Neutrophil (primary cell): ENCODE measurements around the gene EPB41L5.
"Not testable (repeated sequence)": the region's sequence is repeated elsewhere in the genome, so short reads cannot be mapped to it uniquely, and the experiment has no call there.

Experiments
- H3K27ac ChIP-seq: fragments of 200-600 bp; sonication (generic); 2 replicates; pipeline ENCODE4 v1.5.1; 2016; ENCODE audit warnings: mild to moderate bottlenecking, moderate library complexity
- H3K27me3 ChIP-seq: fragments of 200-600 bp; sonication (generic); 2 replicates; pipeline ENCODE4 v1.6.0; 2016; ENCODE audit warnings: mild to moderate bottlenecking
- H3K36me3 ChIP-seq: fragments of 200-600 bp; sonication (generic); 2 replicates; pipeline ENCODE4 v1.5.1; 2017
- H3K4me1 ChIP-seq, 2 experiments: fragments of 200-600 bp in 1 of 2; sonication (generic) in 1 of 2; 1 replicate in 1 of 2; 2 replicates in 1 of 2; pipeline versions ENCODE4 v1.5.1 to v1.6.1; 2013 to 2016; ENCODE audit warnings: low read depth in 1 of 2, low read length in 1 of 2, mild to moderate bottlenecking in 1 of 2, moderate library complexity in 1 of 2; ENCODE audit not compliant: control insufficient read depth in 1 of 2, insufficient read depth in 1 of 2
- H3K4me3 ChIP-seq, 2 experiments: fragments of 200-600 bp in 1 of 2; sonication (generic) in 1 of 2; 1 replicate in 1 of 2; 2 replicates in 1 of 2; pipeline ENCODE4 v1.5.1; 2013 to 2016; ENCODE audit warnings: low read depth in 1 of 2, low read length in 1 of 2, mild to moderate bottlenecking in 1 of 2, moderate library complexity in 1 of 2
- H3K9me3 ChIP-seq: fragments of 200-600 bp; sonication (generic); 2 replicates; pipeline ENCODE4 v1.5.1; 2016
- CTCF ChIP-seq: fragments of 200-600 bp; sonication (generic); IDR thresholded peaks from 2 replicates; pipeline ENCODE4 v1.5.1; 2016; ENCODE audit warnings: antibody characterized with exemption

EPB41L5 gene

GRCh38 chr2:120128216-120128615, 115.3 kb downstream of the EPB41L5 start:
- H3K9me3 ChIP-seq, result no peaks in the 10 kb centered on the region
- H3K4me1 ChIP-seq, result no peaks in the 10 kb centered on the region
- no peak overlapping the region for H3K4me3 ChIP-seq
- no peak overlapping the region for H3K27ac ChIP-seq
- no peaks in the 10 kb centered on the region for H3K27me3 ChIP-seq
- H3K36me3 ChIP-seq, result no peaks in the 10 kb centered on the region
- no peak for TF ChIP-seq CTCF

- no peaks in the 10 kb centered on the region for H3K27me3 ChIP-seq
- H3K4me1 ChIP-seq, result no peaks in the 10 kb centered on the region
- no peak for TF ChIP-seq CTCF
- H3K27ac ChIP-seq, result no peak overlapping the region
- H3K4me3 ChIP-seq, result no peak overlapping the region
- no peaks in the 10 kb centered on the region for H3K9me3 ChIP-seq
- no peaks in the 10 kb centered on the region for H3K36me3 ChIP-seq
These were observed 119.3 kb downstream of the EPB41L5 start for GRCh38 chr2:120132190-120132589.

GRCh38 chr2:120132691-120133090, 119.8 kb downstream of the EPB41L5 start:
- no peaks in the 10 kb centered on the region for H3K27me3 ChIP-seq

DNA sequence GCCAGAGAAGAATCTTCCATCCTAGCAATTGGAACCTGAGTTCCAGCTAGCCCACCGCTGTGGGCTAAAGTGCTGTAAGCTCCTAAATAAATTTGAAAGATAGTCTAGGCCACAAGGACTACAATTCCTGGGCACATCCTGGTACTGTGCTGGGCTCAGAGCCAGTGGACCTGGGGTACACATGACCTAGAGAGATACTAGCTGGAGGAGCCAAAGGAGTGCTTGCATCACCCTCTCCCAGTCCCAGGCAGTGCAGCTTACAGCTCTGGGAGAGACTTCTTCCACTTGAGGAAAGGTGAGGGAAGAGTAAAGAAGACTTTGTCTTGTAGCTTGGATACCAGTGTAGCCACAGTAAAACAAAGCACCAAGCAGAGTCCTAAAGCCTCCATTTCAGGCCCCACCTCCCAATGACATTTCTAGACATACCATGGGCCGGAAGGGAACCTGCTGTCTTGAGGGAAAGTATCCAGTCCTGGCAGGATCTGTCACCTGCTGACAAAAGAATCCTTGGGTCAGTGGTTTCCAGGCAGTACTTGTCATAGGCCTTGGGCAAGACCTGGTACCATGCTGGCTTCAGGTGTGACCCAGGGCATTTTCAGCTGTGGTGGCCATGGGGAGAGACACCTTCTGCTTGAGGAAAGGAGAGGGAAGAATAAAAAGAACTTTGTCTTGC, 120.8 kb downstream of the EPB41L5 start:
- Histone ChIP-seq H3K27me3 (no peaks in the 10 kb centered on the region), H3K4me3 (no peak overlapping the region), H3K4me1 (no peaks in the 10 kb centered on the region), H3K9me3 (no peaks in the 10 kb centered on the region), H3K36me3 (no peaks in the 10 kb centered on the region), H3K27ac (no peak overlapping the region)
- TF ChIP-seq CTCF, result no peak

More at GRCh38 chr2:120132691-120133090, 119.8 kb downstream of the EPB41L5 start:
- no peak overlapping the region for H3K27ac ChIP-seq
- H3K9me3 ChIP-seq, result no peaks in the 10 kb centered on the region
- TF ChIP-seq CTCF, result no peak
- H3K4me1 ChIP-seq, result no peaks in the 10 kb centered on the region
- H3K4me3 ChIP-seq, result no peak overlapping the region
- no peaks in the 10 kb centered on the region for H3K36me3 ChIP-seq

- no peaks in the 10 kb centered on the region for H3K36me3 ChIP-seq
- no peak overlapping the region for H3K27ac ChIP-seq
- no peaks in the 10 kb centered on the region for H3K9me3 ChIP-seq
- no peak for TF ChIP-seq CTCF
- H3K27me3 ChIP-seq, result no peaks in the 10 kb centered on the region
- H3K4me1 ChIP-seq, result no peaks in the 10 kb centered on the region
- no peak overlapping the region for H3K4me3 ChIP-seq
These were observed 121.4 kb downstream of the EPB41L5 start for GRCh38 chr2:120134263-120134662.

DNA sequence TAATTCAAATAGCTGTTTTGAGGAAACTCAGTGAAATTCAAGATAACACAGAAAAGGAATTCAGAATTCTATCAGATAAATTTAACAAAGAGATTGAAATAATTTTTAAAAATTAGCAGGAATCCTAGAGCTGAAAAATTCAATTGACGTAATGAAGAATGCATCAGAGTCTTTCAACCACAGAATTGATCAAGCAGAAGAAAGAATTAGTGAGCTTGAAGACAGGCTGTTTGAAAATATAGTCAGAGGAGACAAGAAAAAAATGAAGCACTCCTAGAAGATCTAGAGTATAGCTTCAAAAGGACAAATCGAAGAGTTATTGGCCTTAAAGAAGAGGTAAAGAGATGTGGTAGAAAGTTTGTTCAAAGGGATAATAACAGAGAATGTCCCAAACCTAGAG, 122.1 kb downstream of the EPB41L5 start:
- H3K27me3 ChIP-seq, H3K27ac ChIP-seq, H3K4me3 ChIP-seq, H3K9me3 ChIP-seq, H3K36me3 ChIP-seq, H3K4me1 ChIP-seq: not testable (repeated sequence)
